Lower leg skin (tissue), 4 donors: ENCODE results near the gene TACR1. TPM values are rescaled to one million over a fixed set of nuclear protein-coding genes. Genes with fewer than 3 reads are reported as not detected.

Experiments
- DNase-seq, 2 donors: peaks; one replicate each; pipeline ENCODE4 v3.0.0-alpha.2; 2019; ENCODE audit warnings: low spot score in 2 of 2
- H3K4me3 ChIP-seq: fragments of 200-600 bp; sonication (generic); 2 replicates; pipeline ENCODE4 v1.5.1; 2017; ENCODE audit warnings: mild to moderate bottlenecking, low read depth; ENCODE audit not compliant: poor library complexity, severe bottlenecking
- POLR2A ChIP-seq, 2 donors: fragments of 450-650 bp; IDR thresholded peaks; one replicate each; pipeline ENCODE4 v1.6.1; 2016 to 2017; ENCODE audit warnings: antibody characterized with exemption in 2 of 2, mild to moderate bottlenecking in 1 of 2, moderate library complexity in 1 of 2
- WGBS, 2 donors: methylation state at CpG; one replicate each; pipeline ENCODE4 v1.1.5; 2018; 5-methylcytosine and 5-hydroxymethylcytosine counted together
- intact Hi-C: fragments of 100-400 bp; cut with DNase I; formaldehyde crosslinking; loops from one replicate; pipeline ENCODE4 v1.15.0; 2023; ENCODE audit warnings: low total_unique reads
- total RNA-seq, 4 donors: library from RNA; depleted of rRNA; stranded (reverse); fragments of >200 nt; gene quantifications; one replicate each; pipeline ENCODE4 v1.1.0, GENCODE V29; 2016
- TF ChIP-seq, protein P1 (sequence below), 3 donors: fragments of 450-650 bp; IDR thresholded peaks; one replicate each; pipeline ENCODE4 v1.5.1; 2016; ENCODE audit warnings: antibody characterized with exemption in 3 of 3, mild to moderate bottlenecking in 3 of 3, moderate library complexity in 2 of 3

The TACR1 gene
- total RNA-seq, 4 donors from 2014 or later, result 0.95 to 8.0 (median 2.7) TPM

DNA sequence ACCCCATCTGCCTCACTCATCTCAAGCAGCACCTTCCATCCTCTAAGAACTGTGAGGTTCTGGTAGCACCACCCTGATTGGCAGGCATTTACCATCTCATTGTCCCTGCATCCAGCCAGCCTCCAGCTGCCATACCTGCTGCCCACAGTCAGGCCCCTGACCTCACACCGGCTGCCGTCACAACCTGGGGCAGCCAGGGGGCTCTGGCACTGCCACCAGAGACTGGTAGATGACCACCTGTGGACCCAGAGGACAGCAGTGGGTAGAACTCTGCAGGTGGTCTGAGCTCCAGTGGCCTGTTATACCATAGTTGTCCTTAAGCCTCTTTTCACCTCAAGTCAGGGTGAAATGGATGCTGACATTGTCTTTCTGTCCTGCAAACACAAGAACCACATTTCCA lies 171.4 kb downstream of the TACR1 start:
- TF ChIP-seq, protein P1, sequence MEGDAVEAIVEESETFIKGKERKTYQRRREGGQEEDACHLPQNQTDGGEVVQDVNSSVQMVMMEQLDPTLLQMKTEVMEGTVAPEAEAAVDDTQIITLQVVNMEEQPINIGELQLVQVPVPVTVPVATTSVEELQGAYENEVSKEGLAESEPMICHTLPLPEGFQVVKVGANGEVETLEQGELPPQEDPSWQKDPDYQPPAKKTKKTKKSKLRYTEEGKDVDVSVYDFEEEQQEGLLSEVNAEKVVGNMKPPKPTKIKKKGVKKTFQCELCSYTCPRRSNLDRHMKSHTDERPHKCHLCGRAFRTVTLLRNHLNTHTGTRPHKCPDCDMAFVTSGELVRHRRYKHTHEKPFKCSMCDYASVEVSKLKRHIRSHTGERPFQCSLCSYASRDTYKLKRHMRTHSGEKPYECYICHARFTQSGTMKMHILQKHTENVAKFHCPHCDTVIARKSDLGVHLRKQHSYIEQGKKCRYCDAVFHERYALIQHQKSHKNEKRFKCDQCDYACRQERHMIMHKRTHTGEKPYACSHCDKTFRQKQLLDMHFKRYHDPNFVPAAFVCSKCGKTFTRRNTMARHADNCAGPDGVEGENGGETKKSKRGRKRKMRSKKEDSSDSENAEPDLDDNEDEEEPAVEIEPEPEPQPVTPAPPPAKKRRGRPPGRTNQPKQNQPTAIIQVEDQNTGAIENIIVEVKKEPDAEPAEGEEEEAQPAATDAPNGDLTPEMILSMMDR (IDR thresholded peaks at IDR 0.05), result no peak
- no peak for TF ChIP-seq POLR2A (IDR thresholded peaks at IDR 0.05)
- WGBS, 2 donors, result 88 to 94% methylated on average over 2 of the region's 2 CpGs
- no peak for DNase-seq
- H3K4me3 ChIP-seq, result no peak overlapping the region
- intact Hi-C loops, result no loop called here

DNA sequence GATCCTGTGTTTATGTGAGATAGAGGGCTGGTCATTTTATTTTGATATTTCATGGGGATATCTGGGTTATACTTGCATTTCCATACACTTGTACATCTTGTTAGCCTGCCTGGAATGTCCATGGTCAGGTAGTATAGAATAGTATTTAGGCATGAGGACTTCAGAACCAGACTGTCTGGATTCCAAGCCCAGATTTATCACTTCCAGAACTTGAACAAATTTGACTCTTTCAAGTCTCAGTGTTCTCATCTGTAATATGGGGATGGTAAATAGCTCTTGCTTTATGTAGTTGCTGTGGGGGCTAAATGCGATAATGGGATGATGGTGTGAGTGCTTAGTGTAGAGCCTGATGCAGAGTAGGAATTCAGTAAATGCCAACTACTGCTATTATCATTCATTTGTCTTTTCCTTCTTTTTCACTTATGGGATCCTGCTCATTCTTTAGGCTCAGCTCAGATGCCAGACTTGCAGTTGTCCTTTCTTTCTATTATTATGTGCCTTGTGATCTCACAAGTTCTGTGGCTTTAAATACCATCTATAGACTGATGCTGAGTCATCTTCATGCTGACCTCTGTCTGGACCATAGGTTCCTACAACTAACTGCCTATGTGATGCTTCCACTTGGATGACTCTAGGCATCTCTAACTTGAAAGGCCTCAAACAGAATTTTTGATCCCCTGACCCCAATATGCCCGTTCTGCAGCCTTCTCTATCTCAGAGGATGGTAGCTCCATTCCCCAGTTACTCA lies 173.5 kb downstream of the TACR1 start:
- no peak for TF ChIP-seq POLR2A (IDR thresholded peaks at IDR 0.05)
- TF ChIP-seq, protein P1 (IDR thresholded peaks at IDR 0.05), result no peak
- 88 to 92% methylated on average over 2 of the region's 2 CpGs for WGBS, 2 donors
- intact Hi-C loops, result no loop called here

DNA sequence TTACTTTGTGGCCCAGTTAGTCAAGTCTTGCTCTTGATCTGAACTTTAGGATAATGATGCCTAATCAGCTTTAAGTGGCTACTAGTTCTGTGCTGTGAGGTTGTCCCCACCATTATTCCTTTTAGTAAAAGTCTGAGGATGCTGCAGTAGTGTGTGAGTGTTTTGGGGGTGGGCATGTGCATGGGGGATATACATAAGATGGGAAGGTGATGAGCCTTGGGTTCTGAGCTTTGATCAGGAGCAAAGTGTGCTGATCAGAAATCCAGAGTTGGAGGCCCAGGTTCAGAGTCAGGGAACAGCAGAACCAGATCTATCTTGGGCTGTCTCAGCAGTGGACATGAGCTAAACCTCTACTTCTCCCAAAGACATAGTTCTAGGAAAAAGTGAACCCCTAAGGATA lies 174.1 kb downstream of the TACR1 start:
- DNase-seq, result no peak
- H3K4me3 ChIP-seq, result no peak overlapping the region
- intact Hi-C loops, result no loop called here
- TF ChIP-seq, protein P1 (IDR thresholded peaks at IDR 0.05), result no peak
- TF ChIP-seq POLR2A (IDR thresholded peaks at IDR 0.05), result no peak

More for the DNA sequence above, 173.5 kb downstream of the TACR1 start:
- DNase-seq, result no peak
- H3K4me3 ChIP-seq, result no peak overlapping the region

DNA sequence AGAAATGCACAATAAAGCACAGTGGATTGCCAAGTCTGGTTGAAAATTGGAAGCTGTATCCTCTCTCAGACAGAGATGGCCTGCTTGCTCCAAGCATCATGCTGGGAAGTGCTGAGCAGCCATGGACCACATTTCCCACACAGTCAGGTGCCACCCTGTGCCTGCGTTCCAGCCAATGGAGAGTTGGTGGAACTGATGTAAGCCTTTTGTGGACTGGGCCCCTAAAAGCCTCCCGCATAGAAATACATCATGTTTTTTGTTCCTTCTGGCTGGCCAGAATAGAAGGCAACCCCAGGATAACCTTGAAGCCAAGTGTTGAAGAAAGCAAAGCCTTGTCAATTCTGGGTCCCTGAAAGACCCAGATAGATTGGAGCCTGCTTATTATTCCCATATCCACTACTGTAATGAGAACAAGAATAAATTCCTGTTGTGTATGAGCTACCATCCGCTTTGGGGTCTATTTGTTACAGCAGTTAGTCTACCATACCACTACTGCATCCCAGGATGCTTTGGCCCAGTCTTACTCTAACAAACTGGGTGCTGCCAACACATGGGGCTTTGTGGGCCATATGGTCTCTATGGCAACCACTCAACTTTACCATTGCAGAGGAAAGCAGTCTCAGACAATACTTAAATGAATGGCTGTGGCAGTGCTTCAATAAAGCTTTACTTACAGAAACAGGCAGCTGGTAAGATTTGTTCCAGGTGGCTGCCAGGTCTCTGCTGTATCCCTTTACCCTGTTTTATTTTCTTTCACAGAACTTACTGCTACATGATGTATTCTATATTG lies 175.5 kb downstream of the TACR1 start:
- 89 to 96% methylated on average over 3 of the region's 3 CpGs for WGBS, 2 donors
- intact Hi-C loops, result no loop called here
- no peak overlapping the region for H3K4me3 ChIP-seq
- DNase-seq, result no peak
- TF ChIP-seq, protein P1 (IDR thresholded peaks at IDR 0.05), result no peak
- no peak for TF ChIP-seq POLR2A (IDR thresholded peaks at IDR 0.05)

- no peak for TF ChIP-seq POLR2A (IDR thresholded peaks at IDR 0.05)
- TF ChIP-seq, protein P1 (IDR thresholded peaks at IDR 0.05), result no peak
- WGBS, 2 donors, result 35 to 66% methylated on average over 1 of the region's 1 CpG
- H3K4me3 ChIP-seq, result no peak overlapping the region
- intact Hi-C loops, result no loop called here
- no peak for DNase-seq
These were observed 176.8 kb downstream of the TACR1 start for GRCh38 chr2:75022516-75022915.
